Measurements from ENCODE around the gene VMP1. TPM values are rescaled to one million over a fixed set of nuclear protein-coding genes. Genes with fewer than 3 reads are reported as not detected.
"Not testable (repeated sequence)": the region's sequence is repeated elsewhere in the genome, so short reads cannot be mapped to it uniquely, and the experiment has no call there.

VMP1 gene
- total RNA-seq, 1 experiment from 2014 or later = 83.1 TPM

GRCh38 chr17:59840329-59841090, 133.1 kb downstream of the VMP1 start:
- peak overlapping the region; percentile 100 for H3K9ac ChIP-seq (ENCODE audit: extremely low read depth, insufficient read length, low read length)
- no peak overlapping the region for H2AFZ ChIP-seq (ENCODE audit: low read length)
- H2BK12ac ChIP-seq (ENCODE audit: insufficient read length, low read depth, low read length) = no peak overlapping the region
- no peaks in the 10 kb centered on the region for H3K4me1 ChIP-seq (ENCODE audit: insufficient read depth, low read length)
- Mint-ChIP-seq H3K27ac (peak overlapping the region; percentile 98 to 100 (median 98)), H3K4me1 (peaks cover 33 to 42% of the 10 kb centered on the region in 2 experiments), H3K4me3 (peak overlapping the region; percentile 89 to 94), H3K9me3 (no peaks in the 10 kb centered on the region; a peak in 2 of 5 replicates), H3K27me3 (ENCODE audit: low read depth) (no peaks in the 10 kb centered on the region), H3K36me3 (ENCODE audit: insufficient read depth in 1 of 3, low read depth in 3 of 3) (peaks cover 32 to 51% (median 49%) of the 10 kb centered on the region in 3 experiments)
- no peak overlapping the region for H2BK15ac ChIP-seq (ENCODE audit: low read depth, low read length)
- H3K56ac ChIP-seq (ENCODE audit: insufficient read length, low read depth, low read length) = no peak overlapping the region
- H4K5ac ChIP-seq (ENCODE audit: insufficient read length, low read depth, low read length) = no peak overlapping the region
- H4K91ac ChIP-seq (ENCODE audit: insufficient read length, low read depth, low read length) = no peak overlapping the region
- H3K79me1 ChIP-seq (ENCODE audit: insufficient read depth, low read depth, low read length, poor library complexity, severe bottlenecking) = no peaks in the 10 kb centered on the region
- H2BK120ac ChIP-seq (ENCODE audit: low read depth, low read length, poor library complexity, severe bottlenecking) = no peak overlapping the region
- H3K27me3 ChIP-seq (ENCODE audit: insufficient read depth, low read length) = no peaks in the 10 kb centered on the region
- WGBS (ENCODE audit: extremely low coverage, insufficient read length, low lambda C conversion rate) = no CpG with 5 or more reads among the region's 4 CpGs
- H4K20me1 ChIP-seq (ENCODE audit: control insufficient read depth, insufficient read depth, insufficient read length) = no peaks in the 10 kb centered on the region
- H3K14ac ChIP-seq (ENCODE audit: insufficient read depth, low read length) = no peak overlapping the region
- no peak overlapping the region for H2BK5ac ChIP-seq (ENCODE audit: insufficient read length, low read length)
- H4K8ac ChIP-seq (replicated peaks; ENCODE audit: insufficient read length, low read depth, low read length) = no peak overlapping the region
- no peak overlapping the region for H3K18ac ChIP-seq (ENCODE audit: insufficient read length, low read depth, low read length)
- peak overlapping the region; percentile 90 for H3K27ac ChIP-seq (ENCODE audit: insufficient read length, low read depth, low read length)
- H3K9me3 ChIP-seq (ENCODE audit: control insufficient read depth, low read depth, low read length) = no peaks in the 10 kb centered on the region
- no peak overlapping the region for H2AK5ac ChIP-seq (ENCODE audit: insufficient read length, low read length)
- peaks cover 3% of the 10 kb centered on the region for H3K23me2 ChIP-seq (ENCODE audit: insufficient read length, low read depth, low read length, poor library complexity, severe bottlenecking)
- H2BK20ac ChIP-seq (ENCODE audit: low read depth, low read length, poor library complexity, severe bottlenecking) = no peak overlapping the region
- no peak for TF ChIP-seq CTCF (conservative IDR thresholded peaks at IDR 0.05)
- H3K23ac ChIP-seq (ENCODE audit: insufficient read length, low read depth, low read length) = no peak overlapping the region
- peak; percentile 82 for DNase-seq
- H3T11ph ChIP-seq (ENCODE audit: low read length) = no peak overlapping the region
- no peak overlapping the region for H3K4ac ChIP-seq (ENCODE audit: low read depth, low read length)
- peak overlapping the region; percentile 90 for H3K4me2 ChIP-seq (ENCODE audit: insufficient read depth, insufficient read length, low read length)
- peaks cover 10% of the 10 kb centered on the region; the same call in 1 of the 2 replicates for H3K79me2 ChIP-seq (ENCODE audit: insufficient read depth, low read length)

- not testable (repeated sequence) for H3K79me1 ChIP-seq (ENCODE audit: insufficient read depth, low read depth, low read length, poor library complexity, severe bottlenecking); H2BK20ac ChIP-seq (ENCODE audit: low read depth, low read length, poor library complexity, severe bottlenecking); H3K27me3 ChIP-seq (ENCODE audit: insufficient read depth, low read length); H4K91ac ChIP-seq (ENCODE audit: insufficient read length, low read depth, low read length); H2AFZ ChIP-seq (ENCODE audit: low read length); H3K14ac ChIP-seq (ENCODE audit: insufficient read depth, low read length); H2BK15ac ChIP-seq (ENCODE audit: low read depth, low read length); H3K23me2 ChIP-seq (ENCODE audit: insufficient read length, low read depth, low read length, poor library complexity, severe bottlenecking); H3K9me3 ChIP-seq (ENCODE audit: control insufficient read depth, low read depth, low read length); H4K8ac ChIP-seq (replicated peaks; ENCODE audit: insufficient read length, low read depth, low read length); H3K27me3 Mint-ChIP-seq (ENCODE audit: low read depth); DNase-seq; H3K4ac ChIP-seq (ENCODE audit: low read depth, low read length); H2BK12ac ChIP-seq (ENCODE audit: insufficient read length, low read depth, low read length); H2BK120ac ChIP-seq (ENCODE audit: low read depth, low read length, poor library complexity, severe bottlenecking); H3K18ac ChIP-seq (ENCODE audit: insufficient read length, low read depth, low read length); H3K56ac ChIP-seq (ENCODE audit: insufficient read length, low read depth, low read length); H3K23ac ChIP-seq (ENCODE audit: insufficient read length, low read depth, low read length); H3K9me3 Mint-ChIP-seq; H4K5ac ChIP-seq (ENCODE audit: insufficient read length, low read depth, low read length); H2BK5ac ChIP-seq (ENCODE audit: insufficient read length, low read length); H3T11ph ChIP-seq (ENCODE audit: low read length); H4K20me1 ChIP-seq (ENCODE audit: control insufficient read depth, insufficient read depth, insufficient read length); H2AK5ac ChIP-seq (ENCODE audit: insufficient read length, low read length); H3K4me1 ChIP-seq (ENCODE audit: insufficient read depth, low read length)
- H3K36me3 Mint-ChIP-seq (ENCODE audit: insufficient read depth in 1 of 3, low read depth in 3 of 3) = peaks cover 32 to 51% (median 49%) of the 10 kb centered on the region in 3 experiments
- peak overlapping the region; percentile 90 for H3K27ac ChIP-seq (ENCODE audit: insufficient read length, low read depth, low read length)
- peak overlapping the region; percentile 97 to 100 (median 98) for H3K27ac Mint-ChIP-seq
- H3K4me1 Mint-ChIP-seq = peaks cover 41 to 49% of the 10 kb centered on the region in 2 experiments
- peaks cover 10% of the 10 kb centered on the region; the same call in 1 of the 2 replicates for H3K79me2 ChIP-seq (ENCODE audit: insufficient read depth, low read length)
- H3K4me3 Mint-ChIP-seq = peak overlapping the region; percentile 89 to 94
- WGBS (ENCODE audit: extremely low coverage, insufficient read length, low lambda C conversion rate) = no CpG with 5 or more reads among the region's 7 CpGs
- peak overlapping the region; percentile 90 for H3K4me2 ChIP-seq (ENCODE audit: insufficient read depth, insufficient read length, low read length)
- H3K9ac ChIP-seq (ENCODE audit: extremely low read depth, insufficient read length, low read length) = peak overlapping the region; percentile 37
Observed at GRCh38 chr17:59841091-59841881, 133.8 kb downstream of the VMP1 start.

Data from H9 (cell line).